Ovary (tissue), 3 donors: ENCODE data around the gene PRKAG3.

Experiments
- CTCF ChIP-seq, 3 donors: fragments of 450-650 bp in 2 of 3; fragments of 200-600 bp in 1 of 3; IDR thresholded peaks; one replicate each; pipeline versions ENCODE4 v1.5.1 to v1.8.0; 2016 to 2022; ENCODE audit warnings: antibody characterized with exemption in 3 of 3, mild to moderate bottlenecking in 1 of 3
- EP300 ChIP-seq: sonication (generic); formaldehyde crosslinking; IDR thresholded peaks from one replicate; pipeline ENCODE4 v1.6.1; 2017; ENCODE audit warnings: antibody characterized with exemption
- POLR2A ChIP-seq: fragments of 450-650 bp; IDR thresholded peaks from one replicate; pipeline ENCODE4 v1.6.1; 2017; ENCODE audit warnings: antibody characterized with exemption, mild to moderate bottlenecking, moderate library complexity
- donor health status: DM: no; HTN: no; CAD: no.

GRCh38 chr2:218867900-218868299 lies 36.3 kb upstream of the PRKAG3 start:
- no peak for TF ChIP-seq CTCF (IDR thresholded peaks at IDR 0.05)
- no peak for TF ChIP-seq EP300
- no peak for TF ChIP-seq POLR2A
